K562 (cell line): ENCODE data around the gene FDPS. TPM values are rescaled to one million over a fixed set of nuclear protein-coding genes. Genes with fewer than 3 reads are reported as not detected.

Experiments
- ATF2 ChIP-seq: sonication (generic); formaldehyde crosslinking; IDR thresholded peaks from 2 replicates; pipeline ENCODE4 v1.8.1; 2022; ENCODE audit warnings: missing genetic modification reagents
- CREB1 ChIP-seq, 2 experiments: sonication (generic) in 1 of 2; formaldehyde crosslinking in 1 of 2; IDR thresholded peaks; 2 replicates each; pipeline versions ENCODE4 v1.6.1 to v1.8.0; 2012 to 2022; ENCODE audit warnings: inconsistent platforms in 1 of 2, mild to moderate bottlenecking in 1 of 2, missing genetic modification reagents in 1 of 2, moderate library complexity in 1 of 2
- CXXC5 ChIP-seq: fragments of 250-450 bp; sonication (Bioruptor Pico); IDR thresholded peaks from 2 replicates; pipeline ENCODE4 v1.8.0; 2022; ENCODE audit warnings: inconsistent platforms, mild to moderate bottlenecking, moderate library complexity
- DMBX1 ChIP-seq: fragments of 250-450 bp; sonication (Bioruptor Pico); IDR thresholded peaks from 2 replicates; pipeline ENCODE4 v1.8.0; 2022; ENCODE audit warnings: inconsistent platforms, mild to moderate bottlenecking, moderate library complexity, borderline replicate concordance
- E4F1 ChIP-seq: fragments of 250-450 bp; sonication (Bioruptor Pico); IDR thresholded peaks from 2 replicates; pipeline ENCODE4 v1.5.0; 2021; ENCODE audit warnings: mild to moderate bottlenecking, borderline replicate concordance
- FOXM1 ChIP-seq, 2 experiments: fragments of 450-650 bp in 1 of 2; sonication (generic) in 1 of 2; formaldehyde crosslinking in 1 of 2; IDR thresholded peaks; 2 replicates each; pipeline versions ENCODE4 v1.6.1 to v1.9.0; 2017 to 2022; ENCODE audit warnings: low read depth in 2 of 2, mild to moderate bottlenecking in 2 of 2, missing genetic modification reagents in 1 of 2, moderate library complexity in 1 of 2
- GABPA ChIP-seq: fragments of 200-800 bp; sonication (Bioruptor generic); conservative IDR thresholded peaks from 2 replicates; pipeline ENCODE4 v1.6.1; 2016; ENCODE audit warnings: low read depth, missing genetic modification characterization, missing compliant biosample characterization
- HMGN3 ChIP-seq: IDR thresholded peaks from 2 replicates; pipeline ENCODE4 v1.6.1; 2011; ENCODE audit warnings: borderline replicate concordance, low read depth, mild to moderate bottlenecking, mixed read lengths, low read length; ENCODE audit not compliant: insufficient read length; ENCODE audit errors: extremely low read depth
- MAZ ChIP-seq, 2 experiments: fragments of 450-650 bp in 1 of 2; sonication (generic) in 1 of 2; formaldehyde crosslinking; IDR thresholded peaks in 1 of 2; conservative IDR thresholded peaks in 1 of 2; 2 replicates each; pipeline versions ENCODE4 v1.4.0 to v1.5.0; 2020; ENCODE audit warnings: mild to moderate bottlenecking in 1 of 2, missing genetic modification reagents in 1 of 2
- NFRKB ChIP-seq: fragments of 450-650 bp; IDR thresholded peaks from 2 replicates; pipeline ENCODE4 v1.6.1; 2016; ENCODE audit warnings: low read depth
- PHF20 ChIP-seq: fragments of 450-650 bp; IDR thresholded peaks from 2 replicates; pipeline ENCODE4 v1.6.1; 2018; ENCODE audit not compliant: partially characterized antibody
- PHTF2 ChIP-seq: fragments of 250-450 bp; sonication (Bioruptor Pico); IDR thresholded peaks from 2 replicates; pipeline ENCODE4 v1.5.0; 2021; ENCODE audit warnings: mild to moderate bottlenecking
- SMAD1 ChIP-seq: fragments of 150-350 bp; IDR thresholded peaks from 2 replicates; pipeline ENCODE4 v1.6.1; 2014; ENCODE audit warnings: low read length, low read depth; ENCODE audit not compliant: partially characterized antibody
- TAF1 ChIP-seq: IDR thresholded peaks from 2 replicates; pipeline ENCODE4 v1.6.1; 2011; ENCODE audit warnings: mild to moderate bottlenecking, low read length, moderate library complexity; ENCODE audit not compliant: insufficient read depth, control insufficient read depth, severe bottlenecking; ENCODE audit errors: extremely low read depth
- TAF9B ChIP-seq: fragments of 450-650 bp; IDR thresholded peaks from 2 replicates; pipeline ENCODE4 v1.6.1; 2018; ENCODE audit warnings: mild to moderate bottlenecking; ENCODE audit not compliant: partially characterized antibody
- TARDBP ChIP-seq: fragments of 450-650 bp; IDR thresholded peaks from 2 replicates; pipeline ENCODE4 v1.6.1; 2016
- ZBTB17 ChIP-seq: fragments of 450-650 bp; formaldehyde crosslinking; IDR thresholded peaks from 2 replicates; pipeline ENCODE4 v1.4.0; 2020; ENCODE audit warnings: mild to moderate bottlenecking
- ZNF134 ChIP-seq: fragments of 250-450 bp; sonication (Bioruptor Pico); conservative IDR thresholded peaks from 2 replicates; pipeline ENCODE4 v1.4.0; 2020
- polyA plus RNA-seq, 8 experiments: library from polyadenylated mRNA; depleted of rRNA in 4 of 8; stranded (reverse) in 5 of 8; unstranded in 3 of 8; fragments of >200 nt; fragmentation: Nextera tagmentation in 2 of 8; fragmentation: Illumina TruSeq in 1 of 8; extraction: Ambion mirVana in 2 of 8; extraction: Trizol in 1 of 8; gene quantifications; 2 replicates each; pipeline versions ENCODE4 v1.2.1 to v1.2.3, GENCODE V29; 2011 to 2014; ENCODE audit warnings: inconsistent platforms in 1 of 8, missing spikeins in 1 of 8
- total RNA-seq, 7 experiments: library from RNA; depleted of rRNA in 6 of 7; stranded (reverse); fragments of >200 nt in 6 of 7; fragmentation: Illumina TruSeq in 2 of 7; extraction: Trizol in 2 of 7; gene quantifications; 2 replicates each; pipeline versions ENCODE4 v1.2.1 to v1.2.3, GENCODE V29; 2011 to 2021; ENCODE audit warnings: low replicate concordance in 1 of 7
- TF ChIP-seq, protein P1 (sequence below): sonication (generic); formaldehyde crosslinking; IDR thresholded peaks from 2 replicates; pipeline ENCODE4 v1.8.0; 2022; ENCODE audit warnings: mild to moderate bottlenecking, missing genetic modification reagents
- TF ChIP-seq, protein P2 (sequence below): sonication (generic); formaldehyde crosslinking; IDR thresholded peaks from 2 replicates; pipeline ENCODE4 v1.9.0; 2022; ENCODE audit warnings: mild to moderate bottlenecking, missing genetic modification reagents

Gene FDPS
- total and polyA plus RNA-seq, 9 of the 15 experiments (the other 6 are each of a cell fraction or from before 2014, with no cell fraction given) = 247 to 884 (median 360) TPM

DNA sequence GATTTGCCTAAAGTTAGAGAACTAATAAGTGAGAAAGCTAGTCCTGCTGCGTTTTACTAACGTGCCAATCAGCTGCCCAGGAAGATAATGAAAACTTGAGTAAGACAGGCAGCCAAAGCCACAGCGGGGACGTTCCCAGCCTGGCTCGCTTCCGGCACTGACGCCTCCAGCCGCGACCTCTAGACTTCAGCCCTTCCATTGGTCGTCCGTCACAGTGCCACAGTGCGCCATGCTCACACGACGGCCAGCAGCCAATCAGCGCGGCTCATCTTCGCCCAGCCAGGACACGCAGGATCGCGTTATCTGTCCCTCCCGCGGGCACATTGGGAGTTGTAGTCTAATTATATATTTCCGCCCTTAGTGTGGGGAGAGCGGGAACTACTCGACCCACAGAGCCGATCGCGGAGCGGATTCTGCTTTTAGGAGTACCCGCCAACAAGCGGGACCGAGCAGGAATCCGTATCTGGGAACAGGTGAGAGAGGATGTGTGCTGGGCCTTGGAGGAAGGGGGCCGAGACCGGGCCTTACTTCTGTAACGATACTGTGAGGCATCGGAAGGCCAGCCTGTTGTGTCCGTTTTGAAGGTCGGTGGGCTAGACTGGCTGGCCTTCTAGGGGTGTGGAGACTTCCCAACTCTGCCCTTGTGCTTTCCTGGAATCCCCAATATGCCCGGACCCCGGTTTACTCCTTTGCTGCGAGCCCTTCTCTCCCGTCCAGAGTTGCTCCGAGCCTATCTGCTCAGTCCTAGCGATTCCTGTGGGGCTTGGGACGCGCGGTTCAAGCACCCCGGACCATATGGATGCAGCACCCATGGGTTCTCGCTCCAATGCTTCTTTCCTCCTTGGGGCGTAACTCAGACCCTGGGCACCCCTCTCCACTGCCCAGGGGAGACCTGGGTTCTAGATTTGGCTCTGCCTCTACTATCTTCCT, at the start of gene FDPS (continued):
- TF ChIP-seq E4F1 (CRISPR knock-in tag) (no peak), PHF20 (peak; percentile 6), TARDBP (0 out of 2 replicates have a peak, but pooled peaks have one; percentile 33), ZBTB17 (CRISPR knock-in tag) (peak; percentile 78), TAF1 (peak; percentile 87), ATF2 (CRISPR knock-in tag) (no peak), NFRKB (peak; percentile 25; the same call in 1 of the 2 replicates), TAF9B (peak; percentile 55), ZNF134 (no peak), HMGN3 (peak; percentile 63), CREB1 (IDR thresholded peaks at IDR 0.05) (peak; percentile 98), CREB1 (CRISPR knock-in tag; IDR thresholded peaks at IDR 0.05) (peak; percentile 95), MAZ (CRISPR knock-in tag; conservative IDR thresholded peaks at IDR 0.05 in 1 of 2, IDR thresholded peaks at IDR 0.05 in 1 of 2) (peak in 1 of 2 experiments; percentile 59; a peak in 3 of 4 replicates), SMAD1 (peak; percentile 42), DMBX1 (CRISPR knock-in tag) (no peak), FOXM1 (IDR thresholded peaks at IDR 0.05; ENCODE audit: low read depth) (0 out of 2 replicates have a peak, but pooled peaks have one; percentile 30), FOXM1 (CRISPR knock-in tag; IDR thresholded peaks at IDR 0.05; ENCODE audit: low read depth) (no peak), GABPA (tag) (peak; percentile 87), PHTF2 (no peak), CXXC5 (CRISPR knock-in tag) (peak; percentile 99)
- TF ChIP-seq, protein P1, sequence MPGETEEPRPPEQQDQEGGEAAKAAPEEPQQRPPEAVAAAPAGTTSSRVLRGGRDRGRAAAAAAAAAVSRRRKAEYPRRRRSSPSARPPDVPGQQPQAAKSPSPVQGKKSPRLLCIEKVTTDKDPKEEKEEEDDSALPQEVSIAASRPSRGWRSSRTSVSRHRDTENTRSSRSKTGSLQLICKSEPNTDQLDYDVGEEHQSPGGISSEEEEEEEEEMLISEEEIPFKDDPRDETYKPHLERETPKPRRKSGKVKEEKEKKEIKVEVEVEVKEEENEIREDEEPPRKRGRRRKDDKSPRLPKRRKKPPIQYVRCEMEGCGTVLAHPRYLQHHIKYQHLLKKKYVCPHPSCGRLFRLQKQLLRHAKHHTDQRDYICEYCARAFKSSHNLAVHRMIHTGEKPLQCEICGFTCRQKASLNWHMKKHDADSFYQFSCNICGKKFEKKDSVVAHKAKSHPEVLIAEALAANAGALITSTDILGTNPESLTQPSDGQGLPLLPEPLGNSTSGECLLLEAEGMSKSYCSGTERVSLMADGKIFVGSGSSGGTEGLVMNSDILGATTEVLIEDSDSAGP (CRISPR knock-in tag) = no peak
- TF ChIP-seq, protein P2, sequence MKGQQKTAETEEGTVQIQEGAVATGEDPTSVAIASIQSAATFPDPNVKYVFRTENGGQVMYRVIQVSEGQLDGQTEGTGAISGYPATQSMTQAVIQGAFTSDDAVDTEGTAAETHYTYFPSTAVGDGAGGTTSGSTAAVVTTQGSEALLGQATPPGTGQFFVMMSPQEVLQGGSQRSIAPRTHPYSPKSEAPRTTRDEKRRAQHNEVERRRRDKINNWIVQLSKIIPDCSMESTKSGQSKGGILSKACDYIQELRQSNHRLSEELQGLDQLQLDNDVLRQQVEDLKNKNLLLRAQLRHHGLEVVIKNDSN = peak; percentile 91
